Measurements from ENCODE around the gene RNF13.
"Not testable (repeated sequence)": the region's sequence is repeated elsewhere in the genome, so short reads cannot be mapped to it uniquely, and the experiment has no call there.

The RNF13 gene

GRCh38 chr3:149975919-149976318 is 162.9 kb downstream of the RNF13 start:
- DNase-seq = peak; percentile 1 to 6

GRCh38 chr3:149977386-149977785 is 164.4 kb downstream of the RNF13 start:
- no peak for DNase-seq
- no peak for TF ChIP-seq GATA1 (IDR thresholded peaks at IDR 0.05; ENCODE audit: low read depth, low read length)
- TF ChIP-seq POLR2A (IDR thresholded peaks at IDR 0.05; ENCODE audit: low read length) = no peak

More at GRCh38 chr3:149975919-149976318, 162.9 kb downstream of the RNF13 start:
- no peak for TF ChIP-seq GATA1 (IDR thresholded peaks at IDR 0.05; ENCODE audit: low read depth, low read length)
- no peak for TF ChIP-seq POLR2A (IDR thresholded peaks at IDR 0.05; ENCODE audit: low read length)

DNA sequence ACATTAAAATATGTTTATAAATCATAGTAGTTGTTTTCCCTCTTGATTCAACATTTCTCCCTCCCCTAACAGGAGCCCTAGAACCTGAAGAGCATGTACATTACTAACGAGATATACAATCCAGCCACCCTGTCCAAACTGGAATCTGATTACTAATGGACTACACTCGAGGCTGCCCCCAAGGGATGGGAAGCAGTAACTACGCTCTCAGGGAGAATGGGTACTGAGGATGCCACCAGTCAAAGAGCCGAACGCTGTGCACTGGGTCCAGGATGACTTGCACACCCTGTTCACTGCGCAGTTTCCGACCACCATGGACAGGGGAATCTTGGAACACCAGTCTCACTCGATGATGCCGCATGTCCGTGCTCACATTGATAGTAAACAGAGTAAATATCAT is 169.0 kb downstream of the RNF13 start:
- not testable (repeated sequence) for DNase-seq

GRCh38 chr3:149983053-149983452 is 170.0 kb downstream of the RNF13 start:
- DNase-seq = not testable (repeated sequence)

DNA sequence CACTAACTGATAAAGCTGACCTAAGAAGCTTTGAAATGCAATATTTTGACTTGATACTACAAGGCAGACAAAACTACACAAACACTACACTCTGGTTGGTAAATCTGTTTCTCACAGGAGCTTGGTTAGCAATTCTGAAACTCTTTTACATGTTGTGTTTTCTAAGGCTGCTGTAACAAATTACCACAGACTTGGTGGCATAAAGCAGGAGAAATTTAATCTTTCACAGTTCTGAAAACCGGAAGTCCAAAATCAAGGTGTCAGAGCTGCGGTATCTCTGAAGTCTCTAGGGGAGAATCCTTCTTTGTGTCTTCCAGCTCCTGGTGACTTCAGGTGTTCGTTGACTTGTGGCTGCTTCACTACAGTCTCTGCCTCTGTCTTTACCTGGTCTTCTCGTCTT is 170.6 kb downstream of the RNF13 start:
- no peak for DNase-seq
- no peak for TF ChIP-seq GATA1 (IDR thresholded peaks at IDR 0.05; ENCODE audit: low read depth, low read length)
- TF ChIP-seq POLR2A (IDR thresholded peaks at IDR 0.05; ENCODE audit: low read length) = no peak

DNA sequence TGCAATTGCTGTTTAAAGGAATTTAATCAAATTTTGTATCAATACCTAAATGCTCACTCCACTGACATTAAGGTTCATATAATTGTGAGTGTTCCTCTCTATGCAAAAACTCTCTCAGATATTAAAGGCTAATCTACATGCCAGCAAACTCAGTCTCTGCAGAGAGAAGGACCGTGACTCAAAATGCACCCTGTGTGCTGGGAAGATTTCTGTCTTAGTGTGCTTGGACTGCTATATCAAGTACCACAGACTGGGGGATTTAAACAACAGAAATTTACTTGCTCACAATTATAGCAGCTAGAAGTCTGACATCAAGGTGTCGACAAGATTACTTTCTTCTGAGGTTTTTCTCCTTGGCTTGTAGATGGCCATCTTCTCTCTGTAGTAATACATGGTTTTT is 176.3 kb downstream of the RNF13 start:
- DNase-seq = no peak
- TF ChIP-seq POLR2A (IDR thresholded peaks at IDR 0.05; ENCODE audit: low read length) (no peak), GATA1 (IDR thresholded peaks at IDR 0.05; ENCODE audit: low read depth, low read length) (no peak)

DNA sequence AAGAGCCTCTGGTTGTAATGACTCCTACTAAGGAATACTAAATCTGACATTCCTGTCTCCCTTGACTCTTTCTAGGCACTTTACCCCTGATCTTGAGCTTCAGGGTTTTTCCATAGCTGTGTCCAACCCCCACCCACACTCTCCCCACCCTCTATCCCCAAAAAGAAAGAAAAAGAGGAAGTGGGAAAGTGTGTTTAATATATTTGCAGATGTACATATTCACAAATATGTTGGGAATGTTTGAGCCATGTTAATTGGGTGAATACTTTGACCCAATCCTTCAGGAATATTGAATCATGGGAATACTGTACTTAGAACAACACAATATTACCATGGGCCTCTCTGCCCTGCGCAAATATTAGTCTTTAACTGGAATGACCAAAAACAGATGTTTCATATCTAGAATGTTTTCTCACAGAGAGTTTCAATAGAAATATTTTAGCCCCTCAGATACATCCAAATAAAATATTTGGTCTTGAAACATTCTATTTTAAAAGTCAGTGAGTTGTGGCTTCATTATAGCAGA is 177.5 kb downstream of the RNF13 start:
- no peak for TF ChIP-seq POLR2A (IDR thresholded peaks at IDR 0.05; ENCODE audit: low read length)
- TF ChIP-seq GATA1 (IDR thresholded peaks at IDR 0.05; ENCODE audit: low read depth, low read length) = no peak
- no peak for DNase-seq

DNA sequence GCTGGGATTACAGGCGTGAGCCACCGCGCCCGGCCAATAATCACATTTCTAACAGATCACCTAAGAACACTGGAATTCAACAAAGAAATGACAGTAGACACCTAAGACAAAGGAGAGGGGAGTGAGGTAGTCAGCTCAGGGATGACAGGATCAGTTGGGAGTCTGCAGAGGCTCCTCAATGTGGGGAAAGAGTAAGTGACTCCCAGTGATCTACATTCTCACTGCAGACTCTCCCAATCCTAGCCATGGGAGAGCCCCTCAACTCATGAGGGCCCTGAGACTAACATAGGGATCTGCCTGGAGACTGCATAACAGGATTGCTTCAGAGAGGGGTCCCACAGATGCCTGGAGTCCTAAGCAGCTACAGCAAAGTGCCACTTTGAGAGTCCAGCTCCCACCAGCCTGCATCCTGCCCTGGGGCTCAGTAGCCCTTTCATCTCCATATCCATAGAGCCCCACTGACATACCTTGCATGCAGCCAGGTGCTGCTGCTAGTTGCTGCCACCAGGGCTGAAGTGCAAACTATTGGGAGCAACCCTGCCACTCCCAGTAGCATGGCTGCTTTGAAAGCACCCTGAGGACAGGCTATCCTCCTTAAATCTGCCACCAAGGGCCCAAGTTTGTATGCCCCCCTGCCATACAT is 179.5 kb downstream of the RNF13 start:
- no peak for DNase-seq
- no peak for TF ChIP-seq POLR2A (IDR thresholded peaks at IDR 0.05; ENCODE audit: low read length)
- TF ChIP-seq GATA1 (IDR thresholded peaks at IDR 0.05; ENCODE audit: low read depth, low read length) = no peak

- TF ChIP-seq GATA1 (IDR thresholded peaks at IDR 0.05; ENCODE audit: low read depth, low read length) (no peak), POLR2A (IDR thresholded peaks at IDR 0.05; ENCODE audit: low read length) (no peak)
- DNase-seq = no peak
Observed at GRCh38 chr3:149998946-149999345, 185.9 kb downstream of the RNF13 start.

GRCh38 chr3:149999421-149999820 is 186.4 kb downstream of the RNF13 start:
- DNase-seq = no peak
- TF ChIP-seq POLR2A (IDR thresholded peaks at IDR 0.05; ENCODE audit: low read length) (no peak), GATA1 (IDR thresholded peaks at IDR 0.05; ENCODE audit: low read depth, low read length) (no peak)

GRCh38 chr3:150000641-150001040 is 187.6 kb downstream of the RNF13 start:
- no peak for TF ChIP-seq GATA1 (IDR thresholded peaks at IDR 0.05; ENCODE audit: low read depth, low read length)
- no peak for TF ChIP-seq POLR2A (IDR thresholded peaks at IDR 0.05; ENCODE audit: low read length)
- no peak for DNase-seq

GRCh38 chr3:150005243-150006112 is 192.5 kb downstream of the RNF13 start:
- no peak for TF ChIP-seq POLR2A (IDR thresholded peaks at IDR 0.05; ENCODE audit: low read length)
- TF ChIP-seq GATA1 (IDR thresholded peaks at IDR 0.05; ENCODE audit: low read depth, low read length) = no peak
- no peak for DNase-seq

DNA sequence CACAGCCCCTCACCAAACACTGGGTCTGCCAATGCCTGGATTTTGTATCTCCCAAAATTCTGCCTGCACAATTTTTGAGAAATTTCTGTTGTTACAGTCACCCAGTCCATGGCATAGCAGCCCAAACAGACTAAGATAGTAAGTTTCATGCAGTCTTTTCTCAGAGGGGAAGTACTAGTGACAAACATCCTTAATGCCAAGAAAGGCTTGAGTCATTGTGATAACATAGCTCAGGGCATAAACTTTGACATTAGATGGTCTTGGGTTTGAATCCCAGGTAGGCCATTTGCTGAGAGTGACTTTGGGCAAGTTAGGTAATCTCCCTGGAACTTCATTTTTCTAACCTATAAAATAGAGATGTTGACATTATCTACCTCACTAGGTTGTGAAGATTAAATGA is 193.8 kb downstream of the RNF13 start:
- no peak for TF ChIP-seq POLR2A (IDR thresholded peaks at IDR 0.05; ENCODE audit: low read length)
- TF ChIP-seq GATA1 (IDR thresholded peaks at IDR 0.05; ENCODE audit: low read depth, low read length) = no peak
- no peak for DNase-seq
